GM12874 (cell line): ENCODE measurements around the gene TUT4.

Source experiments
- CTCF ChIP-seq: IDR thresholded peaks from 2 replicates; pipeline ENCODE4 v1.5.1; 2011; ENCODE audit warnings: low read depth, mild to moderate bottlenecking, control low read depth, low read length, moderate library complexity; ENCODE audit not compliant: insufficient read depth

TUT4 gene

GRCh38 chr1:52435650-52436049 lies 117.2 kb downstream of the TUT4 start:
- no peak for TF ChIP-seq CTCF

GRCh38 chr1:52435211-52435610 lies 117.7 kb downstream of the TUT4 start:
- no peak for TF ChIP-seq CTCF

GRCh38 chr1:52432807-52433206 lies 120.1 kb downstream of the TUT4 start:
- TF ChIP-seq CTCF, result no peak

- no peak for TF ChIP-seq CTCF
These were observed 125.7 kb downstream of the TUT4 start for GRCh38 chr1:52427152-52427551.

GRCh38 chr1:52426371-52426770 lies 126.5 kb downstream of the TUT4 start:
- TF ChIP-seq CTCF, result no peak

GRCh38 chr1:52424813-52425212 lies 128.1 kb downstream of the TUT4 start:
- TF ChIP-seq CTCF, result no peak

GRCh38 chr1:52424231-52424636 lies 128.7 kb downstream of the TUT4 start:
- no peak for TF ChIP-seq CTCF

- no peak for TF ChIP-seq CTCF
These were observed 129.1 kb downstream of the TUT4 start for GRCh38 chr1:52423771-52424170.
